HepG2 (cell line): ENCODE data around the gene HPS6. TPM values are rescaled to one million over a fixed set of nuclear protein-coding genes. Genes with fewer than 3 reads are reported as not detected.
A peak's percentile ranks its signal among the peaks of the same experiment; 100 is the strongest.

Experiments used
- DMTF1 ChIP-seq: sonication (generic); formaldehyde crosslinking; IDR thresholded peaks from 2 replicates; pipeline ENCODE4 v1.4.0; 2020; ENCODE audit warnings: mild to moderate bottlenecking, missing genetic modification reagents
- E2F2 ChIP-seq: sonication (generic); formaldehyde crosslinking; IDR thresholded peaks from 2 replicates; pipeline ENCODE4 v1.4.0; 2020; ENCODE audit warnings: missing genetic modification reagents, borderline replicate concordance
- EED ChIP-seq: sonication (generic); formaldehyde crosslinking; IDR thresholded peaks from 2 replicates; pipeline ENCODE4 v1.5.0; 2020; ENCODE audit warnings: mild to moderate bottlenecking, missing genetic modification reagents
- LRRFIP1 ChIP-seq: sonication (generic); formaldehyde crosslinking; conservative IDR thresholded peaks from 2 replicates; pipeline ENCODE4 v1.4.0; 2020; ENCODE audit warnings: missing genetic modification reagents
- PHB2 ChIP-seq: fragments of 450-650 bp; IDR thresholded peaks from 2 replicates; pipeline ENCODE4 v1.6.1; 2018; ENCODE audit not compliant: partially characterized antibody
- REL ChIP-seq: sonication (generic); formaldehyde crosslinking; conservative IDR thresholded peaks from 2 replicates; pipeline ENCODE4 v1.8.0; 2022; ENCODE audit warnings: mild to moderate bottlenecking, missing genetic modification reagents, moderate library complexity
- STAG1 ChIP-seq: sonication (generic); formaldehyde crosslinking; IDR thresholded peaks from 2 replicates; pipeline ENCODE4 v1.4.0; 2020; ENCODE audit warnings: missing genetic modification reagents
- TCF7L2 ChIP-seq: IDR thresholded peaks from 2 replicates; pipeline ENCODE4 v1.6.1; 2011; ENCODE audit warnings: mild to moderate bottlenecking, low read depth, low read length, moderate library complexity
- THAP9 ChIP-seq: sonication (generic); formaldehyde crosslinking; IDR thresholded peaks from 2 replicates; pipeline ENCODE4; 2020; ENCODE audit warnings: missing genetic modification reagents, mild to moderate bottlenecking, borderline replicate concordance
- U2AF1 ChIP-seq: fragments of 200-400 bp; formaldehyde crosslinking; optimal IDR thresholded peaks from 2 replicates; pipeline ENCODE3; 2017; ENCODE audit warnings: mild to moderate bottlenecking, low read depth, low read length
- ZNF747 ChIP-seq: sonication (generic); formaldehyde crosslinking; IDR thresholded peaks from 2 replicates; pipeline ENCODE4 v1.8.1; 2023; ENCODE audit warnings: missing genetic modification reagents, mild to moderate bottlenecking, borderline replicate concordance
- ZNF788 ChIP-seq: sonication (generic); formaldehyde crosslinking; IDR thresholded peaks from 2 replicates; pipeline ENCODE4 v1.5.0; 2020; ENCODE audit warnings: mild to moderate bottlenecking, missing genetic modification reagents, borderline replicate concordance
- ZNF790 ChIP-seq: sonication (generic); formaldehyde crosslinking; IDR thresholded peaks from 2 replicates; pipeline ENCODE4 v1.8.0; 2022; ENCODE audit warnings: missing genetic modification reagents, mild to moderate bottlenecking, borderline replicate concordance
- ZSCAN31 ChIP-seq: sonication (generic); formaldehyde crosslinking; IDR thresholded peaks from 2 replicates; pipeline ENCODE4 v1.5.0; 2020; ENCODE audit warnings: low read depth, mild to moderate bottlenecking, missing genetic modification reagents
- polyA plus RNA-seq, 8 experiments: library from polyadenylated mRNA; depleted of rRNA in 3 of 8; stranded (reverse) in 7 of 8; unstranded in 1 of 8; fragments of >200 nt; fragmentation: Illumina TruSeq in 4 of 8; extraction: Trizol in 4 of 8; gene quantifications; 2 replicates each; pipeline versions ENCODE4 v1.2.1 to v1.2.3, GENCODE V29; 2011 to 2016; ENCODE audit warnings: low read depth in 4 of 8, missing spikeins in 1 of 8, mixed read lengths in 1 of 8; ENCODE audit not compliant: insufficient read depth in 1 of 8
- total RNA-seq, 5 experiments: library from RNA; depleted of rRNA; stranded (reverse); fragments of >200 nt; fragmentation: Illumina TruSeq; extraction: Trizol; gene quantifications; 2 replicates each; pipeline ENCODE4 v1.2.3, GENCODE V29; 2016; ENCODE audit warnings: low read depth in 1 of 5
- TF ChIP-seq, protein P1 (sequence below): sonication (generic); formaldehyde crosslinking; IDR thresholded peaks from 2 replicates; pipeline ENCODE4 v1.8.1; 2022; ENCODE audit warnings: mild to moderate bottlenecking, missing genetic modification reagents
- TF ChIP-seq, protein P2 (sequence below): sonication (generic); formaldehyde crosslinking; IDR thresholded peaks from 2 replicates; pipeline ENCODE4 v1.5.1; 2020; ENCODE audit warnings: mild to moderate bottlenecking, missing genetic modification reagents, borderline replicate concordance

Gene HPS6
- total and polyA plus RNA-seq, 2 of the 13 experiments (the other 11 are each of a cell fraction or from before 2014, with no cell fraction given) = 2.9 to 14.9 TPM

DNA sequence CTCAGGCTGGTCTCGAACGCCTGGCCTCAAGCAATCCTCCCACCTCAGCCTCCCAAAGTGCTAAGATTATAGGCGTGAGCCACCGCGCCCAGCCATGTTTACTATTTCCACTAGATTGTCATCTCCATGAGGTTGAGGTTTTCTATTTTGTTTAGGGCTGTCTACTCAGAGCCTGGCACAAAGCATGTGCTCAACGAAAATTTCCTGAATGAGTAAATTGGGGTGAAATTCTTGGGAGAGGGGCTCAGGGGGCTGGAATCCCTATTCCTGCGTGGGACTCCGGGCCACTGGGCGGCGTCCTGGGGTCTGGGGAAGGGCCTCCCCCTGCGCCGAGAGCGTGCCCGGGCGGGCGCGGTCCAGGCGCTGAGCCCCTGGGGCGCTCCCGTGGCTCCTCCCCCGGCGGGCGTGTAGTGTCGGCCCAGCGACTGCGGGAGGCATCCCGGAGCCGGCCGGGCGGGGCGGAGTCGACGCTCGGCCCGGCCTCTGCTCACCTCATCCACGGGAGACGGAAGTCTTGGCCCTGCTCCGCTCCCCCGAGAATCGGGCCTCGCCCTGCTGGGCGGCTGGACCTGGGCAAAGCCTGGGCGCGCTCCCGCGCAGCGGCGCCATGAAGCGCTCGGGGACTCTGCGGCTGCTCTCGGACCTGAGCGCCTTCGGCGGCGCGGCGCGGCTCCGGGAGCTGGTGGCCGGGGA, at the start of gene HPS6 (continued):
- TF ChIP-seq LRRFIP1 = no peak
- TF ChIP-seq DMTF1 = no peak
- TF ChIP-seq ZNF747 = no peak; the same call in 1 of the 2 replicates
- TF ChIP-seq STAG1 (CRISPR knock-in tag) = no peak
- TF ChIP-seq U2AF1 = peak; percentile 44
- TF ChIP-seq ZSCAN31 = peak; percentile 53
- TF ChIP-seq ZNF788 (CRISPR knock-in tag) = no peak; the same call in 1 of the 2 replicates
- TF ChIP-seq THAP9 (CRISPR knock-in tag) = no peak
- no peak for TF ChIP-seq ZNF790
- TF ChIP-seq TCF7L2 = no peak
- TF ChIP-seq, protein P1, sequence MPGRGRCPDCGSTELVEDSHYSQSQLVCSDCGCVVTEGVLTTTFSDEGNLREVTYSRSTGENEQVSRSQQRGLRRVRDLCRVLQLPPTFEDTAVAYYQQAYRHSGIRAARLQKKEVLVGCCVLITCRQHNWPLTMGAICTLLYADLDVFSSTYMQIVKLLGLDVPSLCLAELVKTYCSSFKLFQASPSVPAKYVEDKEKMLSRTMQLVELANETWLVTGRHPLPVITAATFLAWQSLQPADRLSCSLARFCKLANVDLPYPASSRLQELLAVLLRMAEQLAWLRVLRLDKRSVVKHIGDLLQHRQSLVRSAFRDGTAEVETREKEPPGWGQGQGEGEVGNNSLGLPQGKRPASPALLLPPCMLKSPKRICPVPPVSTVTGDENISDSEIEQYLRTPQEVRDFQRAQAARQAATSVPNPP = 0 out of 2 replicates have a peak, but pooled peaks have one; percentile 58
- no peak for TF ChIP-seq PHB2
- TF ChIP-seq, protein P2, sequence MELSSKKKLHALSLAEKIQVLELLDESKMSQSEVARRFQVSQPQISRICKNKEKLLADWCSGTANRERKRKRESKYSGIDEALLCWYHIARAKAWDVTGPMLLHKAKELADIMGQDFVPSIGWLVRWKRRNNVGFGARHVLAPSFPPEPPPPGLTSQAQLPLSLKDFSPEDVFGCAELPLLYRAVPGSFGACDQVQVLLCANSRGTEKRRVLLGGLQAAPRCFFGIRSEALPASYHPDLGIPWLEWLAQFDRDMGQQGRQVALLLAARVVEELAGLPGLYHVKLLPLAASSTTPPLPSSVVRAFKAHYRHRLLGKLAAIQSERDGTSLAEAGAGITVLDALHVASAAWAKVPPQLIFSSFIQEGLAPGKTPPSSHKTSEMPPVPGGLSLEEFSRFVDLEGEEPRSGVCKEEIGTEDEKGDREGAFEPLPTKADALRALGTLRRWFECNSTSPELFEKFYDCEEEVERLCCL = no peak
- no peak for TF ChIP-seq EED (CRISPR knock-in tag)
- no peak for TF ChIP-seq REL (CRISPR knock-in tag)
- TF ChIP-seq E2F2 (CRISPR knock-in tag) = no peak
